Measurements from ENCODE around the gene SNX9.
"Not testable (repeated sequence)": the region's sequence is repeated elsewhere in the genome, so short reads cannot be mapped to it uniquely, and the experiment has no call there.

SNX9 gene

DNA sequence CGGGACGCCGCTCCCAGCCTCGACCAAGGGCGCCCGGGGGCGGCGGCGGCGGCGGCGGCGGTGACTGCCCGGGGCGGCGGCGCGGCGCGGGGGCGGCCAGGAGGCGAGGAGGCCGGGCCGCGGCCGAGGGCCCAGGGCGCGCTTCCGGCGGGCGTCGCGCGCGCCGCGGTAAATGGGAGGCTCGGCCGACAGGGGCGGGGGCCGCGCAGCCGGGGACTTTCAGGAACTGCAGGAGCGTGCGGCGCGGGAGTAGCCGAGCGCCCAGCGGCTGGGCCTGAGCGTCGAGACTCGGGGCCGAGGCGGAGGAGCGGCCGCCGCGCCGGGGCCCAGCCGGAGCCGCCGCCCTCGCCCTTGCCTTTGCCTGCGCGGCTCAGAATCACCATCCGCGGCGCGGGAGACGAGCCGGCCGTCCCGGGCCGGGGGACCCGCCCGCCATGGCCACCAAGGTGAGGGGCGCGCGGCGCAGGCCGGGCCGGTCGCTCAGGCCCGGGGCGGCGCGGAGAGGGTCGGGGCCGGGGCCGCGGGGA lies at the start of gene SNX9:
SNX9 (plus strand) TSS at position 246 of the 527 bp plus-strand sequence; CDS start at position 435, 189 bp downstream.
- peak; percentile 18 to 89 (median 78) for DNase-seq
- intact Hi-C loops (cut with DNase I) = loop anchor here (5.0 to 10.0 kb wide), 2 partner anchors 52 to 66 kb away; no protein-coding TSS in a partner anchor

DNA sequence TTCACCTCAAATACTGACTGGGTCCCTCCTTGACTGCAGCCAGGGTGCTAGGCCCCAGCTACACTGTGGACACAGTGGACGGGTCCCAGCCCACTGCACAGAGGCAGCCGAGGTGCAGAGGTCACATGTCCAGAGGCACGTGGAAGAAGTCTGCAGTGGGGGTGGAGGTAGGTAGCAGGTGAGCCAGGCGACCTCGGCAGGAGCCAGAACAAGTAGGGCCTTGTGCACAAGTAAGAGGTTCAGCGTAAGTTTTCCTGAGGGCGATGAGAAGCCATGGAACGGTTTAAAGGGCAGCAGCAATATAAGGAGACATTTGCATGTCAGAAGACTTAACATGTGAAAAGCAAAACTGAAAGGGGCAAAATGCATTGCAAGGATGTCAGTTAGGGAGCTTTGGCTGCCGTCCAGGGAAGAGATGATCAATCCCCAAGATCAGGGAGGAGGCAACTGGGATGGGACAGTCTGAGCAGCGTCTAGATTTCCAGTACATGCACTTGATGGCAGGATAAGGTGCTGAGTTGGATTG lies 49.7 kb upstream of the SNX9 start:
- intact Hi-C loops (cut with DNase I) = no loop called here
- DNase-seq = no peak

DNA sequence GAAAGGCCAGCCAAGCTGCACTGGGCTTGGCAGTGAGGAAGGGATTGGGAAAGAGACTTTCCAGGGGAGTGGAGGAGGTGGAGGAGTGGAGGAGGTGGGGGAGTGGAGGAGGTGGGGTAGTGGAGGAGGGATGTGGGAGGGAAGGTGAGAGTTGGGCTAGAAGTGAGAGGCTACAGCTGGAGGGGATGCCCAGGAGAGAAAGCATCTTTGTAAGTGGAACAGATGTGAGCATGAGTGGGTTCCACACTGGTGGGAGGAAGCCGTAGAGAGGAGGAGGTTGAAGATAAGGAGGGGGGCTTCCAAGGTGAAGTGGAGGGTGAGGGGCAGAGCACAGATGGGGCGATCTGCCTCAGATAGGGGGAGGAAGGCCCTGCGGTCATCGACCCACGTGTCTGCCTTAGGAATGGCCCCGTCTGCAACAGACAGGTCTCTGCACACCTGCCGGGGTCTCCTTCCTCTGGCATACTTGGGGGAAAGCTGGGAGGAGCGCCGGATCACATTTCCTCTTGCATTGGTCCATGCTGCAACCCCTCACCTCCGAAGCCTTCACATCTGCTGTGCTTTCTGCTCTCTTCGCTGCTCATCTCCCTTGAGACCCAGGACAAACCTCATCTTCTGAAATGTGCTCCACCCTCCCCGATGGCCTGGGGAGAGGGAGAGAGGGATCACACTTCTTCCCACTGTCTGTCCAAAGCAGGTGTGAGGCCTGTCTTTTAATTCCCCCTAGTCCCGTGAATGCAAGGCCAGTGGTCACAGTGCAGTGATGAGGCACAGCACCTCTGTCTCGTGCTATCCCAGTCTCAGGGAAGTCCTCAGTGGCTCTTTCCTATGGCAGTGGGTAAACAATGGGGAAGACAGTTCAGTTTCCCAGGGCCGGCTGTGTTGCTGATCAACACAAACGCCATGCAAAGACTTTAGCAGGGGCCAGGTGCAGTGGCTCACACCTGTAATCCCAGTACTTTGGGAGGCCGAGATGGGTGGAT lies 48.6 kb upstream of the SNX9 start:
- DNase-seq = no peak

DNA sequence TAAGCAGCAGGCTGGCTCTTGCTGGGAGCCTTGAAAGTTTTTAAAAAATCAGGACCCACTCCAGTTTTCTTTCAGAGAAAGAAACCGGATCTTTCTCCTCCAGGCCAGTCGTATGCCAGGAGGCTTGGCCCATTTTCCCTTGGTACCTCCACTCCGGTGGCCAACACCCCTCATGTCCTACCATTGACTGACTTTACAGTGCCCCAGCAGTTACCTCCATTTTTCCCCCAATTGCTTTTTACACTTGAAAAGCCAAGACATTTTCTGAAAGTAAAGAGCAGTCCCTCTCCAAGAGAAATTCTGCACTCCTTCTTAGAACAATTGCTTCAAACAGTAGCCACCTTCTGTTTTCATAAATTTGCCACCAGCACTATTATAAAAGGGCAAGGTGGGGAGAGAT lies 47.7 kb upstream of the SNX9 start:
- no peak for DNase-seq
- intact Hi-C loops (cut with DNase I) = no loop called here

More for the DNA sequence above, 48.6 kb upstream of the SNX9 start:
- intact Hi-C loops (cut with DNase I) = no loop called here

DNA sequence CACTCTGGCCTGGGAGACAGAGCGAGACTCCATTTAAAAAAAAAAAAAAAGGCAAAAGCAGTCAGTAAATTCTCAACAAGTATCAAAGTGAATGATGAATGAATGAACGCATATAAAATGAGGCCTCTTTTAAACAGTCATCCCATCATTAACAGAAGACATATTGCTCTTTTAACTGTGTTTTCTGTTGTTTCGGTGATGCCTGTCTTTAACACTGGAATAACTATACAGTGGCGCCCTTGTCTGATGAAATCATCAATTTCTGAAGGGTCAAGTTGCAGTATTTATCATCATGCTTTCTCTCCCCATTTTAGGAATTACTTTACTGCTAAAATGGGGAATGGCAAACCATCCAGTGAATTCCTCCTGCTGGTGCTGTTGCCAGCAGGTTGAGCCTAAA lies 45.7 kb upstream of the SNX9 start:
- intact Hi-C loops (cut with DNase I) = no loop called here
- DNase-seq = no peak

DNA sequence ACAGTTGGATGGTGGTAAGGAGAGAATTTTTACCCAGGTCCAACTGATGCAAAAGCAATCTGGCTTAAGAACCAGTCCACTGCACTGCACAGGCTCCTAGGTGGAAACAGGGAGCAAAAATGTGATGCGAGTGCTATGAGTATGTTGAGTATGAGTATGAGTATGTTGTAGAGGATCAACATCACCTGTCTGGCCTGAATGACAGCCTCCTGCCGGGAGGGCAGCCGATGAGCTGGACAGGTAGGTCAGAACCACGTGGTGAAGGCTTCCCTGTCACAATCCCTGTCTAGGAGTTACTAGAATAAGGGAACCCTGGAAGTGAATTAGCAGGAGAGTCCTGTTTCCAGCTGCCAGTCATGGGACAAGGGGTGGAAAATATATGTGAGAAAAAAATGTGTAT lies 44.3 kb upstream of the SNX9 start:
- intact Hi-C loops (cut with DNase I) = no loop called here
- peak in 1 of 42 donors; percentile 34 for DNase-seq

DNA sequence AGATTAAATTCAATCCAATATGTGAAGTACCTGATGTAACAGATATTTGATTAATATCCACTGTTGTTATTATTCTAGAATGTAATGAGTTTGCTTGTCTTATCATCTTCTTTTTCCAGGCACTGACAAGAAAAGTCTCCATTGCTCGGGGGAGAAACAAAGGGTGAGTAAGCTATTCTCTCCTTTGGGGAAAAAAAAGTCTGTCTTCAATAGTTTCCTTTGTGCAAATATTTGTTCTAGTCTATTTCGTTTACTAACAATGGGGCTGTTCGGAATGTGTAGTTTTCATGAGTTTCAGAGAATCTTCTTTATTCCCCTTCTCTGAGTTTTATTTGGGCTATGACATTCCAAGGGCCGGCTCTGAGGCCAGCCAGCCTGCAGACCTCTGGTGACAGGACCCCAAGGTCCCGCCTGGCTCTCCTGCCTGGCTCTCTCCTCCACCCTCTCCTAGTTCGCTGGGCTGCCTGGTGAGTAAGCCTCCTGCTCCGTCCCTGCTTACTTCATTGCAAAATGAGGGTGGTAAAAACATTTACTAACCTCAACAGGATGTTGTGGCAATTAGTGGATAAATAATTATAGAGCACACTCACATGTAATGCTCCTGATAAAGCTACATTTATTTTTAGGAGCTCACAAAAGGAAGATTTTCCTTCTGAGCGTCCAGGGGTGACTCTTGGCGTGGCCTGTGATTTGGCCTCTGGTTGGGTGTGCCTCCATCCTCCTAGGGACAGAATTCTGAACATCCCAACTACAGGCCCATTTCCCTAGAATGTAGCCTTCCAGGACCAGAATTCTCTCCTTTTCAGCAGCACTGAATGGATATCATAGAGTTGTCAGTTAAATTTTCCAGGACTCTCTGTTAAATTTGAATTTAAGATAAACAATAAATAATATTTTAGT lies 43.1 kb upstream of the SNX9 start:
- peak in 2 of 42 donors; percentile 41 to 57 for DNase-seq
- intact Hi-C loops (cut with DNase I) = no loop called here

DNA sequence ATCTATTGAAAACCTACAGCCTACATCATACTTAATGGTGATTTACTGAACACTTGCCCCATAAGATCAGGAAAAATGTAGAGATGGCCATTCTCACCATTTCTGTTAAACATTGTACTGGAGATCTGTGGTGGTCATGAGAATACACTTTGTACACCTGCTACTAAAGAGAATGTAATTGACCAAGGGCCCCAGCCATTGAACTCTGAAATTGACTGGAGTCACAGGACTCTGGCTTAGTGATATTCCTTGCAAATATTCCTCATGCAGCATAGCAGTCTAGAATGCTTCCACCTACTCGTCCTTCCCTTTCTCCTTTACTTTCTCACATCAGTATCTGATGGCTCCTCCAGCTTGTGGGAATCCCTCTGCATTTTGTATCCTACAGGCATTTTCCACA lies 37.4 kb upstream of the SNX9 start:
- intact Hi-C loops (cut with DNase I) = no loop called here
- DNase-seq = no peak

DNA sequence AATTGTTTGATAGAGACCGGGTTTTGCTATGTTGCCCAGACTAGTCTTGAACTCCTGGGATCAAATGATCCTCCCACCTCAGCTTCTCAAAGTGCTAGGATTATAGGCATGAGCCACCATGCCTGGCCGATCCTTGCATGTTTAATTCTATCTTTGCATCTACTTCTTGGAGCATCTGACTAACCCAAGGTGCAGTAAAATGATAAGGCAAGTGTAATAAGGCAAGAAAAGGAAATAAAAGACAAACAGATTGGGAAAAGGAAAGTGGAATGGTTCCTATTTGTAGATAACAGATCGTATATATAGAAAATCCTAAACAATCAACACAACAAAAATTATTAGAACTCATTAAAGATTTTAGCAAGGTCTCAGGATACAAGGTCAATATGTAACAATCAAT lies 36.8 kb upstream of the SNX9 start:
- intact Hi-C loops (cut with DNase I) = no loop called here
- DNase-seq = no peak

DNA sequence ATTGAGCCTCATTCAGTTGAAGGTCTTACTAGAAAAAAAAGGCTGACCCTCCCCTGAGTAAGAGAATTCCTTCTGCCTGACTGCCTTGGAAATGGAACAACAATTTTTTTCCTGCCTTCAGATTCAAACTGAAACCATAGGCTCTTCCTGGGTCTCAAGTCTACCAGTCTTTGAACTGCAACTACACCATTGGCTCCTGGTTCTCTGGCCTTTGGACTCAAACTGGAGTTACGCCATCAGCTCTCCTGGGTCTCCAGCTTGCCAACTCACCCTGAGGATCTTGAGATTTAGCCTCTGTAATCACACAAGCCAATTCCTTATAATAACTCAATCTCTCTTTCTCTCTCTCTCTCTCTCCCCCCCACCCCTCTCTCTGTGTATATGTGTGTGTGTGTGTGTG lies 36.0 kb upstream of the SNX9 start:
- DNase-seq = no peak
- intact Hi-C loops (cut with DNase I) = no loop called here

DNA sequence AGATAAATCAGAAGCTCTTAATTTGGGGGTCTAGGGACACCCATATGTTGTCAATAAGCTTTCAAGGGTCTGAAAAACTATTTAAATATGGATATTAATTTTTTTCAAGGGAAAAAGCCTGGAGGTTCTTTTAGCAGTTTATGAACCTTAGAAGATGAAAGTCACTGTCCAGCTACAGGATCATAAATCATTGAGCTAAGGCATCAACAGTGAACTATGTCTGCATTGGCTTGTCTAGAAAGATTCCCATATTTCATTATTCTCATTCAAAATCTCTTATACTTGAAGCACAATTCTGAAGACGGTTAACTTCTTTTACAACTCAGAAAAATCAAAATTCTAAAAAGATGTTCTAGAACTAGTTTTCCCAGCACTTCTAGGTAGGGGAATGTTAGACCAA lies 34.9 kb upstream of the SNX9 start:
- intact Hi-C loops (cut with DNase I) = no loop called here
- no peak for DNase-seq

DNA sequence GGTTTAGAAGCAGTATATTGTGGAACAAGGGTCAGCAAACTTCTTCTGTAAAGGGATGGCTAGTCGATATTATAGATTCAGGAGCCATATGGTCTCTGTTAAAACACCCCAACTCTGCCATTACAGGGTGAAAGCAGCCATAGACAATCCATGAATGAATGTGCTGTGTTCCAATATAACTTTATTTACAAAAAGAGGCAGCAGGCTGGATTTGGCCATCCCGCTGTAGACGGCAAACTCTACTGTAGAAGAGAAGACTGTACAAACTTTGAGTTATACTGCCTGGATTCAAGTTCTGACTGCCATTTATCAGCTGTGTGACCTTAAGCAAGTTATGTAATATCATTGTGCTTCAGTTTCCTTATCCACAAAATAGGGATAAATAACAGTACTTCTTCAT lies 33.7 kb upstream of the SNX9 start:
- no peak for DNase-seq
- intact Hi-C loops (cut with DNase I) = no loop called here

DNA sequence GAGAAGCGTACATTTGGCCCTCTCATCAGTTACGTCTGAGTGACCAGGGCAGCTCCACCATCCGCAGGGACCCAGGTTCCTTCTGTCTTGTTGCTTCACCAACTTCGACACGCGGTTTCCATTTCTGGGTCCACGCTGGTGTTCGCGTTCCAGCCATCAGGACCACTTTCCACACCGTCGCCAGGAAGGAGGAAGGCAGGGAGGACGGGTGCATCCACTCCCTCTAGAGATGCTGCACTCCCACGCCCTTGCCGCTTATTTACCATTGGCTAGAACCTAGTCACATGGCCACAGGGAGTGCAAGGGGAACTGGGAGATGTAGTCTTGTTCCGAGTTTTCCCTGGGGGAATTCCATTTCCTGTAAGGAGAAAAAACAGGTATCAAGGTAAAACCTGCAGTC lies 33.2 kb upstream of the SNX9 start:
- intact Hi-C loops (cut with DNase I) = no loop called here
- DNase-seq = no peak

DNA sequence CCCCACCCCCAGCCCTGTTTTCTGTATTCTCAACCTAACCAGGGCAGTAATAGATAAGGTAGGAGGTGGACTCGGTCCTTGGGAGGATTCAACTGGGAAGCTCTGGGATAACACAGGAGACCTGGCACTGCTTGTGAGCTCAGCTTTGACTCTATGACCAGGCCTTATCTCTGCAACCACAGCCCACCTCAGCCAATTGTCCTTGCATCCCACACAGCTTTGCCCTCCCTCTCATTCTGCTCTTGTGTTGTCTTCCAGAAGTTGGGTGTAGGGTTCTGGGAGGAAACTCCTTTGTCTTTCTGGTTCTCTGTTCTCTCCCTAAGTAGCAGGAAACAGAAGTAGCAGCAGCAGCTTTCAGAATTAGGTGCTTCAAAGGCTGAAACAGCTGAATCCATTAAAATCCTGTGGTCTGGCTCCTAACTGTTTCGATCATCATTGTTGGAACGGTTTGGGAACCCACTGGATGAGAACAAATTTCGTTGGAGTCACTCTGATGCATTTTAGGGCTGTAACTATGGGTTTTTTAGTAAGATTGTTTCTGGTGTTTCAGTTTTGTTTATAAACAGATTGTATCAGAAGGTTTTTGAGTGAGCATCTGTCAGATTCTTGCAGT lies 32.4 kb upstream of the SNX9 start:
- intact Hi-C loops (cut with DNase I) = no loop called here

DNA sequence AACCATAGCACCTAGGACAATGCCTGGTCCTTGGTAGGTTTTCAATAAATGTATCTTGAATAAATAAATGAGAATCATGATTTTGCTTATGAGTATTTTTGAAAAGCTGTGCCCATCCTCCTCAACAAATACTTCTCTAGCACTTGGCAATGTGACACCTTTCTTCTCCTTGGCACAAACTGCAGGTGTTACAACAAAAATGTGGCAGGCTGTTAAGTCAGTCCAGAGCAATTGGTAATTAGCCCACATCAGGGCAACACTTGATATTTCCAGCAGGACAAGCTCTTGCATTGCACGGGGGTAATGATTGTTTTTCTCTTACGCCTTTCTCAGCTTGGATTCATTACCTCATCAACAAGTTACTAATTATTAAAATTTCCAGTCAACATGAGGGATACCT lies 31.6 kb upstream of the SNX9 start:
- intact Hi-C loops (cut with DNase I) = no loop called here
- DNase-seq = no peak

More for the DNA sequence above, 32.4 kb upstream of the SNX9 start:
- no peak for DNase-seq

DNA sequence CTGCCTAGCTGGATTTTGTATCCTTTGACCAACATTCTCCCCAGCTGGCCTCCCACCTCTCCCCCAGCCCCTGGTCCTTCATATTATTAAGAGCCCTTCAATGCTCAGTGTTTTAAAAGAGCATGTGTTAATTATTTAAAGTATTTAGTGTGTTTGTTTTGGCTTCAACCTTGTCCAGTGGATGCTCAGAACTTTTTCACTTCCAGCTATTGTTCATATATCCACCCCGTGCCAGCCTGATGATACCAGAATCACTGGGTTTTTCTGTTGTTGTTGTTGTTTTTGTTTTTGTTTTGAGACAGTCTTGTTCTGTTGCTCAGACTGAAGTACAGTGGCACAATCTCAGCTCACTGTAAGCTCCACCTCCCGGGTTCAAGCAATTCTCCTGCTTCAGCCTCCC lies 30.4 kb upstream of the SNX9 start:
- no peak for DNase-seq
- intact Hi-C loops (cut with DNase I) = no loop called here

DNA sequence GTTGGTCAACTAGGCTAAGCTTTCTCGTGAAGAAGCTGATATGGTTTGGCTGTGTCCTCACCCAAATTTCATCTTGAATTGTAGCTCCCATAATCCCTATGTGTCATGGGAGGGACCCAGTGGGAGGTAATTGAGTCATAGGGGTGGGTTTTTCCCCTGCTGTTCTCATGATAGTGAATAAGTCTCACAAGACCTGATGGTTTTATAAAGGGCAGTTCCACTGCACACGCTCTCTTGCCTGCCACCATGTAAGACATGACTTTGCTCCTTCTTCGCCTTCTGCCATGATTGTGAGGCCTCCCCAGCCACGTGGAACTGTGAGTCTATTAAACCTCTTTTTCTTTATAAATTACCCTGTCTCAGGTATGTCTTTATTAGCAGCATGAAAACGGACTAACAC lies 29.0 kb upstream of the SNX9 start:
- intact Hi-C loops (cut with DNase I); DNase-seq: not testable (repeated sequence)

DNA sequence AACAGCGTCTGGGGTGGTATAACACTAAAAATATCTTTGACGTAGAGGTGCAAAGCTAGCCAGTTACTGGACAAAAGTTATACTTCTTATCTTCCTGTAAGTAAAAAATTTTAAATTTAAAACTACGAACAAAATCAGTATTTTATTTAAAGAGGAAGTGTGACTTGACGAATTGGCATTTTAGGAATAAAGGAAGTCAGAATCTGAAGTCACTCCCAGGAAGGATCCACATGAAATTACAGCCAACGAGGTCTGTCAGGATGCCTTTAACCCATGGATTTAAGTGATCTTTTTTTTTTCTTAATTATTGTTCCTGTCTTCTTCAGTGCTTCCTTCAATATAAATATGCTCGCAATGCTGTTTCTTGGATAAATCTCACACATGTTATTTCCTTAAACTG lies 27.2 kb upstream of the SNX9 start:
- intact Hi-C loops (cut with DNase I) = no loop called here
- DNase-seq = no peak

DNA sequence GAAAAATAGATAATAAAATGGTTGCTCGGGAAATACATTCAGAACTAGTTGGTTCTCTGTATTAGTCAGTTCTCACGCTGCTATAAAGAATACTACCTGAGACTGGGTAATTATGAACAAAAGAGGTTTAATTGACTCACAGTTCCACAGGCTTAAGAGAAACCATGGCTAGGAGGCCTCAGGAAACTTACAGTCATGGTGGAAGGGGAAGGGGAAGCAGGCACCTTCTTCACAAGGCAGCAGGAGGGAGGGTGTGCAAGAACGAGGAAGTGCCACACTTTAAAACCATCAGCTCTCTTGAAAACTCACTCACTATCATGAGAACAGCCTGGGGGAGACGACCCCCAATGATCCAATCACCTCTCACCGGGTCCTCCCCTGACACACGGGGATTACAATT lies 24.2 kb upstream of the SNX9 start:
- intact Hi-C loops (cut with DNase I) = no loop called here
- DNase-seq = no peak

All from head of caudate nucleus (tissue), 42 donors.